Natural killer cell (primary cell): Measurements from ENCODE around the gene ADGRL4. TPM values are rescaled to one million over a fixed set of nuclear protein-coding genes. Genes with fewer than 3 reads are reported as not detected.
"Not testable (repeated sequence)": the region's sequence is repeated elsewhere in the genome, so short reads cannot be mapped to it uniquely, and the experiment has no call there.

Source experiments
- ATAC-seq, 3 donors: fragments of 150-1000 bp in 2 of 3; fragments of 200-7000 bp in 1 of 3; cut with Tn5 transposase; 1 replicate in 1 of 3; 2 replicates in 2 of 3; pipeline ENCODE4 v1.10.0; 2021; ENCODE audit warnings: mild to moderate bottlenecking in 2 of 3, moderate library complexity in 2 of 3
- DNase-seq, 2 donors: peaks; one replicate each; pipeline versions ENCODE4 v3.0.0 to v3.0.0-alpha.2; 2013 to 2021; ENCODE audit warnings: mixed read lengths in 1 of 2
- H3K27ac ChIP-seq: one replicate; pipeline ENCODE4 v1.5.1; 2013; ENCODE audit warnings: mild to moderate bottlenecking, low read length
- H3K27me3 ChIP-seq: one replicate; pipeline ENCODE4 v1.6.1; 2013; ENCODE audit warnings: low read length; ENCODE audit not compliant: control insufficient read depth, insufficient read depth
- H3K36me3 ChIP-seq: one replicate; pipeline ENCODE4 v1.6.1; 2013; ENCODE audit warnings: low read length; ENCODE audit not compliant: control insufficient read depth, insufficient read depth
- H3K4me1 ChIP-seq: one replicate; pipeline ENCODE4 v1.6.1; 2013; ENCODE audit warnings: low read length; ENCODE audit not compliant: control insufficient read depth, insufficient read depth
- H3K4me3 ChIP-seq: one replicate; pipeline ENCODE4 v1.5.1; 2013; ENCODE audit warnings: low read length
- H3K9me3 ChIP-seq: one replicate; pipeline ENCODE4 v1.6.1; 2013; ENCODE audit warnings: low read length; ENCODE audit not compliant: control insufficient read depth, insufficient read depth
- H3K27ac Mint-ChIP-seq, 2 donors: one replicate each; pipeline ENCODE4 v1.8.0; 2022; ENCODE audit warnings: mild to moderate bottlenecking in 2 of 2, mixed read lengths in 2 of 2, moderate library complexity in 1 of 2
- H3K27me3 Mint-ChIP-seq, 2 donors: one replicate each; pipeline ENCODE4 v1.8.0; 2022; ENCODE audit warnings: low read depth in 2 of 2, mixed read lengths in 2 of 2
- H3K36me3 Mint-ChIP-seq: one replicate; pipeline ENCODE4 v1.8.0; 2022; ENCODE audit warnings: mixed read lengths
- H3K4me1 Mint-ChIP-seq, 2 donors: one replicate each; pipeline ENCODE4 v1.8.0; 2022; ENCODE audit warnings: mixed read lengths in 2 of 2
- H3K4me3 Mint-ChIP-seq: one replicate; pipeline ENCODE4 v1.8.0; 2022; ENCODE audit warnings: mild to moderate bottlenecking, moderate library complexity, mixed read lengths
- H3K9me3 Mint-ChIP-seq, 2 donors: one replicate each; pipeline ENCODE4 v1.8.0; 2022; ENCODE audit warnings: mixed read lengths in 2 of 2
- CTCF ChIP-seq: fragments of 200-600 bp; IDR thresholded peaks from one replicate; pipeline ENCODE4 v1.8.0; 2022; ENCODE audit warnings: antibody characterized with exemption
- WGBS: methylation state at CpG from one replicate; pipeline ENCODE4 v1.1.7; 2013; ENCODE audit warnings: missing lambda C conversion rate; ENCODE audit not compliant: insufficient coverage; 5-methylcytosine and 5-hydroxymethylcytosine counted together
- intact Hi-C: fragments of 100-400 bp; cut with micrococcal nuclease; formaldehyde crosslinking; loops from one replicate; pipeline ENCODE4 v1.14.2; 2022
- total RNA-seq, 4 donors: library from RNA; stranded (reverse); fragments of 120-200 nt in 1 of 4; gene quantifications; one replicate each; pipeline versions ENCODE4 v1.2.3 to v1.2.4, GENCODE V29; 2013 to 2022

The ADGRL4 gene
- total RNA-seq, 3 donors from 2014 or later (not counting 1 experiment from before 2014, with no cell fraction given): not detected

- TF ChIP-seq CTCF: no peak
- WGBS: 85% methylated on average over 5 of the region's 5 CpGs
- no peaks in the 10 kb centered on the region for H3K9me3 Mint-ChIP-seq
- H3K27me3 Mint-ChIP-seq: no peaks in the 10 kb centered on the region
- Histone ChIP-seq H3K36me3 (no peaks in the 10 kb centered on the region), H3K4me1 (no peaks in the 10 kb centered on the region), H3K4me3 (no peak overlapping the region), H3K27ac (no peak overlapping the region), H3K27me3 (no peaks in the 10 kb centered on the region), H3K9me3 (peaks cover 3% of the 10 kb centered on the region)
- DNase-seq (no peak), ATAC-seq (no peak)
- H3K27ac Mint-ChIP-seq: no peak overlapping the region
- intact Hi-C loops: no loop called here
- H3K36me3 Mint-ChIP-seq: no peaks in the 10 kb centered on the region
- H3K4me3 Mint-ChIP-seq: no peak overlapping the region
- H3K4me1 Mint-ChIP-seq: no peaks in the 10 kb centered on the region
These were observed 126.3 kb downstream of the ADGRL4 start for GRCh38 chr1:78880223-78880622.

- H3K4me3 Mint-ChIP-seq, intact Hi-C loops, H3K4me3 ChIP-seq, H3K27me3 Mint-ChIP-seq, H3K27ac Mint-ChIP-seq, H3K36me3 ChIP-seq, DNase-seq, H3K36me3 Mint-ChIP-seq, H3K9me3 Mint-ChIP-seq, H3K4me1 ChIP-seq, H3K27me3 ChIP-seq, H3K9me3 ChIP-seq, H3K4me1 Mint-ChIP-seq, ATAC-seq, H3K27ac ChIP-seq: not testable (repeated sequence)
- 86% methylated on average over 4 of the region's 4 CpGs for WGBS
These were observed 130.5 kb downstream of the ADGRL4 start for GRCh38 chr1:78875986-78876385.

- DNase-seq, intact Hi-C loops: not testable (repeated sequence)
These were observed 133.7 kb downstream of the ADGRL4 start for GRCh38 chr1:78872801-78873200.

GRCh38 chr1:78871249-78871648 is 135.3 kb downstream of the ADGRL4 start:
- no peak for TF ChIP-seq CTCF
- no peaks in the 10 kb centered on the region for H3K36me3 Mint-ChIP-seq
- Histone ChIP-seq H3K36me3 (no peaks in the 10 kb centered on the region), H3K4me1 (no peaks in the 10 kb centered on the region), H3K9me3 (peaks cover 3% of the 10 kb centered on the region), H3K27me3 (no peaks in the 10 kb centered on the region), H3K27ac (no peak overlapping the region), H3K4me3 (no peak overlapping the region)
- WGBS: 39% methylated on average over 1 of the region's 1 CpG
- DNase-seq (no peak), ATAC-seq (no peak)
- H3K4me3 Mint-ChIP-seq: no peak overlapping the region
- peaks cover 8% of the 10 kb centered on the region in 2 donors for H3K9me3 Mint-ChIP-seq
- no peak overlapping the region for H3K27ac Mint-ChIP-seq
- intact Hi-C loops: no loop called here
- H3K4me1 Mint-ChIP-seq: no peaks in the 10 kb centered on the region
- H3K27me3 Mint-ChIP-seq: no peaks in the 10 kb centered on the region

More at GRCh38 chr1:78872801-78873200, 133.7 kb downstream of the ADGRL4 start:
- not testable (repeated sequence) for H3K4me1 Mint-ChIP-seq, H3K27ac ChIP-seq, H3K4me3 Mint-ChIP-seq, H3K9me3 ChIP-seq, H3K27ac Mint-ChIP-seq, ATAC-seq, H3K4me3 ChIP-seq, H3K4me1 ChIP-seq, H3K36me3 ChIP-seq, H3K9me3 Mint-ChIP-seq, H3K36me3 Mint-ChIP-seq, H3K27me3 Mint-ChIP-seq, H3K27me3 ChIP-seq
- 90% methylated on average over 3 of the region's 4 CpGs for WGBS

- no peak for TF ChIP-seq CTCF
- ATAC-seq (no peak), DNase-seq (no peak)
- H3K9me3 ChIP-seq: no peaks in the 10 kb centered on the region
- H3K36me3 Mint-ChIP-seq: no peaks in the 10 kb centered on the region
- intact Hi-C loops: no loop called here
- WGBS: no CpG with 5 or more reads among the region's 2 CpGs
- no peak overlapping the region for H3K27ac ChIP-seq
- no peaks in the 10 kb centered on the region for H3K36me3 ChIP-seq
- H3K4me1 ChIP-seq: no peaks in the 10 kb centered on the region
- H3K4me1 Mint-ChIP-seq: no peaks in the 10 kb centered on the region
- H3K4me3 ChIP-seq: no peak overlapping the region
- H3K4me3 Mint-ChIP-seq: no peak overlapping the region
- H3K27me3 Mint-ChIP-seq: no peaks in the 10 kb centered on the region
- peaks cover 10 to 15% of the 10 kb centered on the region in 2 donors for H3K9me3 Mint-ChIP-seq
- H3K27ac Mint-ChIP-seq: no peak overlapping the region
- H3K27me3 ChIP-seq: no peaks in the 10 kb centered on the region
These were observed 137.4 kb downstream of the ADGRL4 start for GRCh38 chr1:78869136-78869535.
